ENCODE data around the gene IMPACT. TPM values are rescaled to one million over a fixed set of nuclear protein-coding genes. Genes with fewer than 3 reads are reported as not detected.

The IMPACT gene
- total and polyA plus RNA-seq, 5 donors from 2014 or later, result 11.8 to 19.3 (median 14.7) TPM

DNA sequence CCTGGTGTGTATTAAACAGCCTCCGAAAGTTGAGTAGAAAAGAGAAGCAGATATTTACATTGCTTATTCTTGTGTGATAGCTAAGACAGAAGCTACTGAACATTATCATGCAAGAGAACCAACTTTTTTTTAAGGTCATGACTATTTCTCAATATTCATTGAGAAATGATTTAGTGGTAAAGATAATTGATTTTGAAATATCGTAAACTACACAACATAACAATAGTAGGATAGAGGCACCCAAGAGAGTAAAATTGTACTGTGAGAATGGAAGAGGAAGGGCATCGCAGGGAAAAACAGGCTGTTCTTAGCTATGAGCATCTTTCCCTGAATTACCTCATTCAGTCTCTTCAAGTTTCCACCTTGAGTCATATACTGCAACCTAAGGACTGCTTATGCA lies 59.2 kb downstream of the IMPACT start:
- no peak overlapping the region for H3K4me3 ChIP-seq (ENCODE audit: low read depth, low read length)
- no peak overlapping the region for H3K27ac ChIP-seq (ENCODE audit: insufficient read depth, low read length, poor library complexity, severe bottlenecking)
- Mint-ChIP-seq H3K27me3 (peaks cover 35% of the 10 kb centered on the region), H3K4me3 (no peak overlapping the region), H3K27ac (no peak overlapping the region), H3K9me3 (peaks cover 0 to 4% (median 0%) of the 10 kb centered on the region in 7 donors), H3K4me1 (peaks cover 5 to 12% (median 7%) of the 10 kb centered on the region in 4 donors), H3K36me3 (no peaks in the 10 kb centered on the region)
- no peak for ATAC-seq (ENCODE audit: low read depth in 2 of 2)
- no peaks in the 10 kb centered on the region for H3K9me3 ChIP-seq (ENCODE audit: control insufficient read depth in 2 of 2, low read length in 2 of 2)
- no peaks in the 10 kb centered on the region for H3K4me1 ChIP-seq (ENCODE audit: control insufficient read depth, insufficient read depth, low read length, poor library complexity, severe bottlenecking)
- peaks cover 4% of the 10 kb centered on the region for H3K27me3 ChIP-seq (ENCODE audit: control insufficient read depth, insufficient read depth, low read length)
- no peak for DNase-seq
- H3K36me3 ChIP-seq (ENCODE audit: control insufficient read depth, insufficient read depth, low read length), result no peaks in the 10 kb centered on the region

- Histone ChIP-seq H3K4me1 (ENCODE audit: control insufficient read depth, insufficient read depth, low read length, poor library complexity, severe bottlenecking) (no peaks in the 10 kb centered on the region), H3K27me3 (ENCODE audit: control insufficient read depth, insufficient read depth, low read length) (peaks cover 3% of the 10 kb centered on the region), H3K27ac (ENCODE audit: insufficient read depth, low read length, poor library complexity, severe bottlenecking) (no peak overlapping the region), H3K4me3 (ENCODE audit: low read depth, low read length) (no peak overlapping the region), H3K9me3 (ENCODE audit: control insufficient read depth in 2 of 2, low read length in 2 of 2) (no peaks in the 10 kb centered on the region), H3K36me3 (ENCODE audit: control insufficient read depth, insufficient read depth, low read length) (no peaks in the 10 kb centered on the region)
- H3K4me1 Mint-ChIP-seq, result peaks cover 5 to 12% (median 7%) of the 10 kb centered on the region in 4 donors
- H3K9me3 Mint-ChIP-seq, result no peaks in the 10 kb centered on the region
- no peaks in the 10 kb centered on the region for H3K36me3 Mint-ChIP-seq
- no peak overlapping the region for H3K27ac Mint-ChIP-seq
- ATAC-seq (ENCODE audit: low read depth in 2 of 2) (no peak), DNase-seq (no peak)
- peak overlapping the region in 1 of 4 donors; percentile 28 for H3K4me3 Mint-ChIP-seq
- H3K27me3 Mint-ChIP-seq, result peaks cover 30% of the 10 kb centered on the region
These were observed 60.2 kb downstream of the IMPACT start for GRCh38 chr18:24486684-24487083.

GRCh38 chr18:24488824-24489493 lies 62.5 kb downstream of the IMPACT start:
- Histone ChIP-seq H3K27ac (ENCODE audit: insufficient read depth, low read length, poor library complexity, severe bottlenecking) (no peak overlapping the region), H3K4me1 (ENCODE audit: control insufficient read depth, insufficient read depth, low read length, poor library complexity, severe bottlenecking) (no peaks in the 10 kb centered on the region), H3K4me3 (ENCODE audit: low read depth, low read length) (no peak overlapping the region), H3K9me3 (ENCODE audit: control insufficient read depth in 2 of 2, low read length in 2 of 2) (no peaks in the 10 kb centered on the region), H3K36me3 (ENCODE audit: control insufficient read depth, insufficient read depth, low read length) (no peaks in the 10 kb centered on the region), H3K27me3 (ENCODE audit: control insufficient read depth, insufficient read depth, low read length) (peaks cover 8% of the 10 kb centered on the region)
- Mint-ChIP-seq H3K27ac (no peak overlapping the region), H3K4me1 (peaks cover 5 to 12% (median 7%) of the 10 kb centered on the region in 4 donors), H3K9me3 (no peaks in the 10 kb centered on the region), H3K36me3 (no peaks in the 10 kb centered on the region), H3K27me3 (peaks cover 46% of the 10 kb centered on the region), H3K4me3 (no peak overlapping the region)
- DNase-seq (peak in 2 of 3 donors; percentile 41 to 49), ATAC-seq (ENCODE audit: low read depth in 2 of 2) (peak in 1 of 2 donors; percentile 35)

DNA sequence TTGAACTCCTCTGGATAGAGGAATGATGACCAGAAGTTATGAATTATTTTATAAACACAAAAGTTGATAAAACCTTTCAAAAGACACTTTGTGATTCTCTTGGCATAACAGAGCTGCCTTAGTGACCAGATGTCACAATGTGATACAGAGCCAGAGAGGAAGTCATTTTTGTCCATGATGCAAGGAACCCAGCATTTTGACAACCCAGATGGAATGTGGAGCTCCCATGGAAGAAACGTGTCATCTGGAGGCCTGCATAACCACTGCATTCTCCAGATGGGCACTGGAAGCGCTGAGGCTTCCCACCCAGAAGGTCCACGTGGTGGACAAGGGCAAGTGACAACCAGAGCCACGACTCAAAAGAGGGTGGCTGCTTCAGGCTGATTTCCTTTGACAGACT lies 64.1 kb downstream of the IMPACT start:
- no peak overlapping the region for H3K27ac ChIP-seq (ENCODE audit: insufficient read depth, low read length, poor library complexity, severe bottlenecking)
- ATAC-seq (ENCODE audit: low read depth in 2 of 2) (no peak), DNase-seq (no peak)
- H3K4me3 ChIP-seq (ENCODE audit: low read depth, low read length), result no peak overlapping the region
- H3K4me3 Mint-ChIP-seq, result no peak overlapping the region
- no peaks in the 10 kb centered on the region for H3K9me3 Mint-ChIP-seq
- peaks cover 5 to 12% (median 7%) of the 10 kb centered on the region in 4 donors for H3K4me1 Mint-ChIP-seq
- H3K36me3 ChIP-seq (ENCODE audit: control insufficient read depth, insufficient read depth, low read length), result no peaks in the 10 kb centered on the region
- no peak overlapping the region for H3K27ac Mint-ChIP-seq
- no peaks in the 10 kb centered on the region for H3K36me3 Mint-ChIP-seq
- no peaks in the 10 kb centered on the region for H3K4me1 ChIP-seq (ENCODE audit: control insufficient read depth, insufficient read depth, low read length, poor library complexity, severe bottlenecking)
- peaks cover 15% of the 10 kb centered on the region for H3K27me3 ChIP-seq (ENCODE audit: control insufficient read depth, insufficient read depth, low read length)
- peaks cover 54% of the 10 kb centered on the region for H3K27me3 Mint-ChIP-seq
- no peaks in the 10 kb centered on the region for H3K9me3 ChIP-seq (ENCODE audit: control insufficient read depth in 2 of 2, low read length in 2 of 2)

DNA sequence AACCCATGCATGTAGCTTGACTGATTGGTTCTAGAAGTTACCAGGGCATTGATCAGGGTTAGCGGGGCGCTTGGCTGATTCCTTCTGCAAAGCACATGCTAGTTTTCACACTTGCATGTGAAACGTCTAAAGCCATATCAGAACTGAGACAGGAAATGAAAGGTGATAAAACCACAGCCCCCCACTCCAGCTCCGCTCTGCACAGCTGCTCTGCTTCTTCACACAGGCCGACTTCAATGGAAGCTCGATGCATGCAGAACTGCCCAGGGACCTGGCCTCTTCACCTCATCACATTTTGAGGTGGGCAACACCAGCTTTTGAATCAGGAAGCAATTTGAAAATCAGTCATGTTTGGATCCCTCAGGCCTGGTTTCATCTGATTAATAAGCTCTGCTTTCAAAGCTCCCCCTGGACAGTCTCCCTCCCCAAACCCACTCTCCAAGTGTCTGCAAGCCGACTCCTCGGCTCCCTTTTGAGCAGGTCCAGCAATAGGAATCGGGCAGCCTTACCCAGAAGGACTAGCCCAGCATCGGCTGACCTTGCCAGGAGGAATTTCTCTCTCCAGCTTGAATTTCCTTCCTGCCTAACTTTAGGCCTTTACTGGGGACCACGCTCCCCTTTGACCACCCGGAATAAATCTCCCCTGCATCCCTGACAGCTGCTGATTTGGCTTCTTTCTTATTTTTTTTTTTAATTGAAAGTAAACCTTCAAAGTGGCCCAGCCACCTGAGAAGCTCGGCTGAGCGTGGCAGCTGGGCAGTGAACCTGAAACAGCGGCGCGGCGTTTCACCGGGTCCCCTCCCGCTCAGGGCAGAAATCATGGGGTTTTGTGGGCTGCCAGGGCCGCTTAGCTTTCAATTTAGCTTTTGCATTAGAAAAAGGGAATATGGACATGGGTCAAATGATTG lies 65.7 kb downstream of the IMPACT start:
- no peak overlapping the region for H3K27ac ChIP-seq (ENCODE audit: insufficient read depth, low read length, poor library complexity, severe bottlenecking)
- no peaks in the 10 kb centered on the region for H3K36me3 ChIP-seq (ENCODE audit: control insufficient read depth, insufficient read depth, low read length)
- DNase-seq, result no peak
- no peaks in the 10 kb centered on the region for H3K4me1 ChIP-seq (ENCODE audit: control insufficient read depth, insufficient read depth, low read length, poor library complexity, severe bottlenecking)
- Mint-ChIP-seq H3K4me1 (peaks cover 5 to 10% (median 7%) of the 10 kb centered on the region in 4 donors), H3K27ac (no peak overlapping the region), H3K36me3 (no peaks in the 10 kb centered on the region), H3K27me3 (peaks cover 56% of the 10 kb centered on the region), H3K9me3 (no peaks in the 10 kb centered on the region), H3K4me3 (no peak overlapping the region)
- no peak for ATAC-seq (ENCODE audit: low read depth in 2 of 2)
- H3K27me3 ChIP-seq (ENCODE audit: control insufficient read depth, insufficient read depth, low read length), result peaks cover 12% of the 10 kb centered on the region
- H3K4me3 ChIP-seq (ENCODE audit: low read depth, low read length), result no peak overlapping the region
- no peaks in the 10 kb centered on the region for H3K9me3 ChIP-seq (ENCODE audit: control insufficient read depth in 2 of 2, low read length in 2 of 2)

GRCh38 chr18:24494586-24494985 lies 68.1 kb downstream of the IMPACT start:
- no peak for DNase-seq

GRCh38 chr18:24497031-24497754 lies 70.7 kb downstream of the IMPACT start:
- H3K27ac ChIP-seq (ENCODE audit: insufficient read depth, low read length, poor library complexity, severe bottlenecking), result no peak overlapping the region
- H3K9me3 ChIP-seq (ENCODE audit: control insufficient read depth in 2 of 2, low read length in 2 of 2), result no peaks in the 10 kb centered on the region
- Mint-ChIP-seq H3K27me3 (peaks cover 61% of the 10 kb centered on the region), H3K9me3 (no peaks in the 10 kb centered on the region), H3K36me3 (no peaks in the 10 kb centered on the region), H3K27ac (no peak overlapping the region), H3K4me3 (no peak overlapping the region), H3K4me1 (no peaks in the 10 kb centered on the region)
- H3K4me1 ChIP-seq (ENCODE audit: control insufficient read depth, insufficient read depth, low read length, poor library complexity, severe bottlenecking), result no peaks in the 10 kb centered on the region
- DNase-seq, result no peak
- ATAC-seq (ENCODE audit: low read depth in 2 of 2), result no peak
- H3K27me3 ChIP-seq (ENCODE audit: control insufficient read depth, insufficient read depth, low read length), result peaks cover 12% of the 10 kb centered on the region
- H3K4me3 ChIP-seq (ENCODE audit: low read depth, low read length), result no peak overlapping the region
- H3K36me3 ChIP-seq (ENCODE audit: control insufficient read depth, insufficient read depth, low read length), result no peaks in the 10 kb centered on the region

More at GRCh38 chr18:24494586-24494985, 68.1 kb downstream of the IMPACT start:
- Mint-ChIP-seq H3K27me3 (peaks cover 63% of the 10 kb centered on the region), H3K4me3 (no peak overlapping the region), H3K4me1 (no peaks in the 10 kb centered on the region), H3K9me3 (no peaks in the 10 kb centered on the region), H3K36me3 (no peaks in the 10 kb centered on the region), H3K27ac (no peak overlapping the region)
- H3K4me1 ChIP-seq (ENCODE audit: control insufficient read depth, insufficient read depth, low read length, poor library complexity, severe bottlenecking), result no peaks in the 10 kb centered on the region
- no peaks in the 10 kb centered on the region for H3K9me3 ChIP-seq (ENCODE audit: control insufficient read depth in 2 of 2, low read length in 2 of 2)
- no peak overlapping the region for H3K27ac ChIP-seq (ENCODE audit: insufficient read depth, low read length, poor library complexity, severe bottlenecking)
- peaks cover 12% of the 10 kb centered on the region for H3K27me3 ChIP-seq (ENCODE audit: control insufficient read depth, insufficient read depth, low read length)
- no peak for ATAC-seq (ENCODE audit: low read depth in 2 of 2)
- no peaks in the 10 kb centered on the region for H3K36me3 ChIP-seq (ENCODE audit: control insufficient read depth, insufficient read depth, low read length)
- no peak overlapping the region for H3K4me3 ChIP-seq (ENCODE audit: low read depth, low read length)
